ENCODE data around the gene NACC2. TPM values are rescaled to one million over a fixed set of nuclear protein-coding genes. Genes with fewer than 3 reads are reported as not detected.

NACC2 gene
- total RNA-seq, 4 donors from 2014 or later: 18.4 to 33.6 (median 22.4) TPM

DNA sequence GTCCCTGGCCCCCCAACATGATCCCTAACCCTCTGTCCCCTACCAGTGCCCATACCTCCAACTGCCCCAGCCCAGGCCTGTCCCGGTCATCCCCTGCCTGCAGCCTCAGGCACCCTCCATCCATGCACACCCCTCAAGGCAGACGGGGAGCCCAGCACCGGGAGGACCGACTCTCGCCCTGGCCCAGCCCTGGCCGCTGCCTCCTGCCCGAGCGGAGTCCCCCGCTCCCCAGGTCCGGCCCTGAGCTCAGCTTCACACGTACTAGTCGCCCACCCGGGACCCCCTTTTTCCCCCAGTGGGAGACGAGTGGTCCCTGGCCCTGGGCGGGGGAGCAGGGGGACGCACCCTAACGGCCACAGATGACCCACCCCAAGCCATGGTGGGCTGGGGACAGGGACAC is 84.9 kb downstream of the NACC2 start:
- Histone ChIP-seq H3K9me3 (no peaks in the 10 kb centered on the region), H3K27me3 (no peaks in the 10 kb centered on the region), H3K4me3 (replicated peaks in 1 of 3) (no peak overlapping the region), H3K36me3 (peaks cover 0 to 5% of the 10 kb centered on the region in 2 donors), H3K27ac (no peak overlapping the region), H3K4me1 (peaks cover 6 to 7% of the 10 kb centered on the region in 2 donors)
- intact Hi-C loops (cut with DNase I): no loop called here
- no peak for DNase-seq
- WGBS, 2 donors: 90 to 95% methylated on average over 6 to 17 of the region's 17 CpGs
- TF ChIP-seq, protein P1, sequence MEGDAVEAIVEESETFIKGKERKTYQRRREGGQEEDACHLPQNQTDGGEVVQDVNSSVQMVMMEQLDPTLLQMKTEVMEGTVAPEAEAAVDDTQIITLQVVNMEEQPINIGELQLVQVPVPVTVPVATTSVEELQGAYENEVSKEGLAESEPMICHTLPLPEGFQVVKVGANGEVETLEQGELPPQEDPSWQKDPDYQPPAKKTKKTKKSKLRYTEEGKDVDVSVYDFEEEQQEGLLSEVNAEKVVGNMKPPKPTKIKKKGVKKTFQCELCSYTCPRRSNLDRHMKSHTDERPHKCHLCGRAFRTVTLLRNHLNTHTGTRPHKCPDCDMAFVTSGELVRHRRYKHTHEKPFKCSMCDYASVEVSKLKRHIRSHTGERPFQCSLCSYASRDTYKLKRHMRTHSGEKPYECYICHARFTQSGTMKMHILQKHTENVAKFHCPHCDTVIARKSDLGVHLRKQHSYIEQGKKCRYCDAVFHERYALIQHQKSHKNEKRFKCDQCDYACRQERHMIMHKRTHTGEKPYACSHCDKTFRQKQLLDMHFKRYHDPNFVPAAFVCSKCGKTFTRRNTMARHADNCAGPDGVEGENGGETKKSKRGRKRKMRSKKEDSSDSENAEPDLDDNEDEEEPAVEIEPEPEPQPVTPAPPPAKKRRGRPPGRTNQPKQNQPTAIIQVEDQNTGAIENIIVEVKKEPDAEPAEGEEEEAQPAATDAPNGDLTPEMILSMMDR (IDR thresholded peaks at IDR 0.05): no peak
- no peak for TF ChIP-seq POLR2A (IDR thresholded peaks at IDR 0.05)

DNA sequence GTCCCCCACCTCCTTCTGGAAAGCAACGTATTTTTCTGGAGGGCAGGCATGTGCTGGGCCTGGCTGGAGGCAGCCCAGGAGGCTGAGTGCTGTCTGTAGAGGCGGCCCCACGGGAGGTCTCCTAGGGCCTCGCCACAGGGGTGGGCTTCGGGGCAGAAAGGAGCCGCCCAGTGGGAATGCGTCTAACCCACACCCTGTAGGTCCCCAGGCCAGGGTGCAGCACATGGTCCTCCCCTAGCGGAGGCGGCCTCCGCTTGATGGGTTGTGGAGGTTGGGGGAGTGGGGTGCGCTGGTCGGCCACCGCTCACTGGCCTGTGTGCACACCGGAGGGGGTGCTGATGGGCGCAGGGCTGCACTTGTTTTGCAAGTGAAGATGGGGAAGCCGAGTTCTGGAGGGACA is 85.6 kb downstream of the NACC2 start:
- H3K27ac ChIP-seq: no peak overlapping the region

DNA sequence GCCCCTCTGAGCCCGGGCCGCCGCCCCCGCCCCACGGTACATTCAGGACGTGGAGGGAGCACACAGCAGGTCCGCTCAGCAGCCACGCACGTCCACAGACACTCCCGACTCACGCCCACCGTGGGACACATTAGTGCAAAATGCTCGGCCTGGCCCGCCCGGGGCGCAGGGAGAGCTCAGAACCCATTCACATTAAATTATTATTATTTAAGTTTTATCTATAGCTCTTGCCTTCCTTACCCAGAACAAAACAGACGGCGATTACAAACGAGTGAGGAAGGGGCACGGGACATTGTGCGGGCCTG is 86.4 kb downstream of the NACC2 start:
- no peak for TF ChIP-seq POLR2A (IDR thresholded peaks at IDR 0.05)
- TF ChIP-seq, protein P1 (IDR thresholded peaks at IDR 0.05): no peak
- WGBS, 2 donors: 89 to 91% methylated on average over 21 of the region's 21 CpGs
- H3K27ac ChIP-seq: no peak overlapping the region
- H3K9me3 ChIP-seq: no peaks in the 10 kb centered on the region
- H3K36me3 ChIP-seq: peaks cover 0 to 5% of the 10 kb centered on the region in 2 donors
- H3K27me3 ChIP-seq: no peaks in the 10 kb centered on the region
- H3K4me3 ChIP-seq (replicated peaks in 1 of 3): no peak overlapping the region
- intact Hi-C loops (cut with DNase I): no loop called here
- peaks cover 4% of the 10 kb centered on the region in 2 donors for H3K4me1 ChIP-seq
- no peak for DNase-seq

More for the DNA sequence above, 85.6 kb downstream of the NACC2 start:
- no peak for TF ChIP-seq POLR2A (IDR thresholded peaks at IDR 0.05)
- TF ChIP-seq, protein P1 (IDR thresholded peaks at IDR 0.05): no peak
- 93 to 96% methylated on average over 3 to 11 of the region's 16 CpGs for WGBS, 2 donors
- Histone ChIP-seq H3K4me3 (replicated peaks in 1 of 3) (no peak overlapping the region), H3K27me3 (no peaks in the 10 kb centered on the region), H3K4me1 (peaks cover under 1 to 4% of the 10 kb centered on the region in 2 donors), H3K9me3 (no peaks in the 10 kb centered on the region), H3K36me3 (peaks cover 0 to 5% of the 10 kb centered on the region in 2 donors)
- DNase-seq: no peak
- intact Hi-C loops (cut with DNase I): no loop called here

DNA sequence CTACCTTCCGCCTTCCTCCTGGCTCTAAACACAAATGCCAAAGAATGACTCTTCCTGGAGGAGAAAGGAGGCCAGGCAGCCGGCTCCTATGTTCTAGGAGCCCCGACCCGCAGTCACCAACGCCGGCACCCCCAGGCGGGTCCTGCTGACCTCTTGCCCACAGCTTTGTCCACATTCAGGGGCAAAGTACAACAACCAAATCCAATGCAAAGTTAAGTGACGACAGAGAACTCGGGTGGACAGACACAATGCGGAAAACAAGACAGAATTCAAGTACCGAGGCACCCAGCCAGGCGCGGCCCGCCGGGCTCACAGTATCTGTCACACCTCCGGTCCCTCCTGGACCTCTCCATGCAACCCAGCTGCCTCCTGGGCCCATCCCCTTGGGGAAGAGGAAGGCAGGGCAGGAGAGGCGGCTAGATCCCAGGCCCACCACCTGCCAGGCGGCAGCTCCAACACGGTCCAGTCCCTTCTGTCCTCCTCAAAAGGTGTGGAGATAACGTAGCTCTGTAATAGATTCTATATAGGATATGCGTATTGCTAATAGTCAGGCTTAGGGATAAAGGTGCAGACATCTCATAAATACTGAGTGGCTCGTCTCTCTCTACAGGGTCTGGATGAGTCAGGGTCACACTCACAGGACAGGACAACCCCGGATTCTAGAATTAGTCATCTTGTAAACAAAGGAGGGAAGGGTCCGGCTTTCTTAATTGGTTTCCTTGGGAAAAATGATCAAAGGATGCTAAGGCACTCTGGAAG is 87.0 kb downstream of the NACC2 start:
- H3K27ac ChIP-seq: peak overlapping the region in 1 of 3 donors; percentile 17
- peaks cover 4 to 9% of the 10 kb centered on the region in 2 donors for H3K4me1 ChIP-seq
- no peak overlapping the region for H3K4me3 ChIP-seq (replicated peaks in 1 of 3)
- WGBS, 2 donors: 85 to 88% methylated on average over 24 of the region's 24 CpGs
- DNase-seq: no peak
- H3K9me3 ChIP-seq: no peaks in the 10 kb centered on the region
- H3K36me3 ChIP-seq: peaks cover 0 to 5% of the 10 kb centered on the region in 2 donors
- TF ChIP-seq POLR2A (IDR thresholded peaks at IDR 0.05): no peak
- TF ChIP-seq, protein P1 (IDR thresholded peaks at IDR 0.05): no peak
- intact Hi-C loops (cut with DNase I): no loop called here
- no peaks in the 10 kb centered on the region for H3K27me3 ChIP-seq

DNA sequence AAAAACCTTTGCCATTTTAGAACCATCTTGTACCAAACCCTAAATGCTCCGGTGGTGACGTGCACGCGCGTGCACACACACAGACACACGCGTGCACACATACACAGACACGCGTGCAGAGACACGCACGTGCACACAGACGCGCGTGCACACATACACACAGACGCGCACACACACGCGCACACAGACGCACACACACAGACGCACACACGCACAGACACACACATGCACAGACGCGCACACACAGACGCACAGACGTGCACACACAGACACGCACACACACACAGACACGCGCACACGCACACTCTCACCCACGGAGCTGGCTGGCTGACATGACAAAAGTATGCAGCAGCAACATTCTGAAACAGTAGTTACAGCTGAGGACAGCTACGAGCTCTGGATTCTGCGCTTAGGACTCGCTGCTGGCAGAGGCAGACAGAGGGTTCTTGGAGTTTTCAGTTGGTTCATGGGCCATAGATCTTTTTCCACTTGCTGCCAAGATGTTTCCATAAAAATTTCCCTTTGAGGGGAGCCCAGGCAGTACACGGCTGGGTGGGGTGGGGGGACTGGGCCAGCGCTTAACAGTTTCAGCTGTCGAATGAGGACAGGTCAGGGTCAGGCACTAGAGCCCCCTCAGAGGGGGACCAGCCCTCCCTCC is 87.7 kb downstream of the NACC2 start:
- intact Hi-C loops (cut with DNase I): no loop called here
- TF ChIP-seq, protein P1 (IDR thresholded peaks at IDR 0.05): no peak
- TF ChIP-seq POLR2A (IDR thresholded peaks at IDR 0.05): no peak
- Histone ChIP-seq H3K36me3 (peaks cover 0 to 5% of the 10 kb centered on the region in 2 donors), H3K4me1 (peaks cover 0 to 15% of the 10 kb centered on the region in 2 donors), H3K27me3 (no peaks in the 10 kb centered on the region), H3K4me3 (replicated peaks in 1 of 3) (no peak overlapping the region), H3K9me3 (no peaks in the 10 kb centered on the region), H3K27ac (no peak overlapping the region)
- no peak for DNase-seq
- WGBS, 2 donors: 76 to 85% methylated on average over 35 to 36 of the region's 36 CpGs
